Measurements from ENCODE around the gene CPT2.

GRCh38 chr1:53257454-53258081 is 60.9 kb downstream of the CPT2 start:
- TF ChIP-seq CTCF (IDR thresholded peaks at IDR 0.05) (no peak), POLR2A (IDR thresholded peaks at IDR 0.05) (no peak)
